ENCODE measurements around the gene ELP1.
"Not testable (repeated sequence)": the region's sequence is repeated elsewhere in the genome, so short reads cannot be mapped to it uniquely, and the experiment has no call there.

The ELP1 gene

GRCh38 chr9:108933718-108934322 lies at the start of gene ELP1:
Gene ELP1, minus strand, starts transcription at chr9:108934124. Its CDS starts 2,978 bp downstream, at chr9:108931146.
- DNase-seq (ENCODE audit: low read depth, low spot score) = peak; percentile 80
- peak within 1 kb of the TSS; percentile 75 for H3K27ac ChIP-seq

GRCh38 chr9:108980893-108981292 lies 47.0 kb upstream of the ELP1 start:
- no peak for DNase-seq (ENCODE audit: low read depth, low spot score)
- H3K27ac ChIP-seq = no peak overlapping the region

- no peak for DNase-seq (ENCODE audit: low read depth, low spot score)
- no peak overlapping the region for H3K27ac ChIP-seq
Measured at GRCh38 chr9:108978205-108978604, 44.3 kb upstream of the ELP1 start.

GRCh38 chr9:108973895-108974294 lies 40.0 kb upstream of the ELP1 start:
- DNase-seq (ENCODE audit: low read depth, low spot score) = no peak
- H3K27ac ChIP-seq = no peak overlapping the region

GRCh38 chr9:108972626-108973209 lies 38.8 kb upstream of the ELP1 start:
- no peak overlapping the region for H3K27ac ChIP-seq
- no peak for DNase-seq (ENCODE audit: low read depth, low spot score)

- no peak for DNase-seq (ENCODE audit: low read depth, low spot score)
- H3K27ac ChIP-seq = no peak overlapping the region
Measured at GRCh38 chr9:108972186-108972585, 38.3 kb upstream of the ELP1 start.

GRCh38 chr9:108971392-108971791 lies 37.5 kb upstream of the ELP1 start:
- not testable (repeated sequence) for DNase-seq (ENCODE audit: low read depth, low spot score); H3K27ac ChIP-seq

- no peak for DNase-seq (ENCODE audit: low read depth, low spot score)
- H3K27ac ChIP-seq = no peak overlapping the region
Measured at GRCh38 chr9:108967916-108968315, 34.0 kb upstream of the ELP1 start.

GRCh38 chr9:108963459-108964143 lies 29.7 kb upstream of the ELP1 start:
- DNase-seq (ENCODE audit: low read depth, low spot score) = no peak
- H3K27ac ChIP-seq = no peak overlapping the region

GRCh38 chr9:108961151-108961550 lies 27.2 kb upstream of the ELP1 start:
- no peak overlapping the region for H3K27ac ChIP-seq
- DNase-seq (ENCODE audit: low read depth, low spot score) = no peak

GRCh38 chr9:108960331-108960730 lies 26.4 kb upstream of the ELP1 start:
- no peak for DNase-seq (ENCODE audit: low read depth, low spot score)
- no peak overlapping the region for H3K27ac ChIP-seq

GRCh38 chr9:108956631-108957026 lies 22.7 kb upstream of the ELP1 start:
- H3K27ac ChIP-seq = no peak overlapping the region
- DNase-seq (ENCODE audit: low read depth, low spot score) = no peak

GRCh38 chr9:108956022-108956630 lies 22.2 kb upstream of the ELP1 start:
- no peak for DNase-seq (ENCODE audit: low read depth, low spot score)
- no peak overlapping the region for H3K27ac ChIP-seq

- no peak overlapping the region for H3K27ac ChIP-seq
- no peak for DNase-seq (ENCODE audit: low read depth, low spot score)
Measured at GRCh38 chr9:108953983-108954574, 20.2 kb upstream of the ELP1 start.

GRCh38 chr9:108951578-108951977 lies 17.7 kb upstream of the ELP1 start:
- H3K27ac ChIP-seq = no peak overlapping the region

GRCh38 chr9:108950168-108950567 lies 16.2 kb upstream of the ELP1 start:
- DNase-seq (ENCODE audit: low read depth, low spot score) = no peak
- no peak overlapping the region for H3K27ac ChIP-seq

More at GRCh38 chr9:108951578-108951977, 17.7 kb upstream of the ELP1 start:
- no peak for DNase-seq (ENCODE audit: low read depth, low spot score)

- no peak for DNase-seq (ENCODE audit: low read depth, low spot score)
- no peak overlapping the region for H3K27ac ChIP-seq
Measured at GRCh38 chr9:108939975-108940374, 6.1 kb upstream of the ELP1 start.

- no peak overlapping the region for H3K27ac ChIP-seq
- no peak for DNase-seq (ENCODE audit: low read depth, low spot score)
Measured at GRCh38 chr9:108937561-108938305, 3.8 kb upstream of the ELP1 start.

- H3K27ac ChIP-seq = peak within 1 kb of the TSS; percentile 75
- DNase-seq (ENCODE audit: low read depth, low spot score) = peak; percentile 12
Measured at GRCh38 chr9:108934323-108934893, 484 bp upstream of the ELP1 start, which contains the start of gene ABITRAM. Gene ABITRAM, plus strand, starts transcription at chr9:108934400. Its CDS starts 87 bp downstream, at chr9:108934487.
